IPS-11a (cell line): ENCODE measurements around the gene KCNC3.
A peak's percentile ranks its signal among the peaks of the same experiment; 100 is the strongest.

Experiments used
- H3K4me3 ChIP-seq: one replicate; pipeline ENCODE4 v1.5.1; 2013; ENCODE audit warnings: low read depth, low read length, control low read depth

The KCNC3 gene

DNA sequence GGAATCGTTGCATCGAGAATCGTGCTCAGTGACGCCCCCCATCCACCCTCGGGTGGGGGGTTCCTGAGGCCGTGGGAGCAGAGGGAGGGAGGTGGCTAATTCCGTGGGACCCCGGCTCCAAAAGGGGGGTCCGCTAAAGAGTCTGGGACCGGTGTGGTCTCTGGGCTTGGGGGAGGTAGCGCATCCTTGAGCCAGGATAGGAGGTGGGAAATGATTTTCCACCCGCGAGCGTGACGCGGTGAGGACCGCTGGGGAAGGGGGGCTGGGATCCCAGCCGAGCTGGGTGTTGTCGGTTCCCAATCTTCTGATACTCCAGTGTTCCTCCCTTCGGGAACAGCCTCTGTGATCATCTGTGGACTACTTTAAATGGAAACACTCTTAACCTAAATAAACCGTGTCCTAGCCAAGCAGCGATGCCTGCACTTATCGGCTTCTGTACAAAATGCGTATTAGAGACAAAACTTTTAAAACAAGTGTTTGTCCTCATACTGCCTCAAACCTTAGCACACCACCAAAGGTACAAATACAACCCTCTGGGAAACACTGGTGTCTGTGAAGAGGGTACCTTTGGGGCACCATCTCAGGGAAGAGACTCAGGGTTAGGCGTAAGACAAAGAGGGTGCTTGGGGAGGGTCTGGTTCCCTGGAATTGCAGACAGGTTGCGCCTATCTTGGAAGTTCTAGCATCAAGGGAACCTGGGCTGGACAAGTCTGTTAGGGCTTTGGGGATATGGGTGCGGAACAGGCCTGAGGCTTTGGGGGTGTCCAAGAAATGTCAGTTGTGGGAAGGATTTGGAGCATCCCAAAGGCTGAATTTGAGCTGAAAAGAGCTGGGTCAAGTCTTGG is 16.0 kb downstream of the KCNC3 start:
- peak overlapping the region; percentile 49 for H3K4me3 ChIP-seq

- H3K4me3 ChIP-seq: peak overlapping the region; percentile 49
These were observed 17.2 kb downstream of the KCNC3 start for GRCh38 chr19:50311723-50312635.

GRCh38 chr19:50310759-50311465 is 18.3 kb downstream of the KCNC3 start:
- H3K4me3 ChIP-seq: no peak overlapping the region

DNA sequence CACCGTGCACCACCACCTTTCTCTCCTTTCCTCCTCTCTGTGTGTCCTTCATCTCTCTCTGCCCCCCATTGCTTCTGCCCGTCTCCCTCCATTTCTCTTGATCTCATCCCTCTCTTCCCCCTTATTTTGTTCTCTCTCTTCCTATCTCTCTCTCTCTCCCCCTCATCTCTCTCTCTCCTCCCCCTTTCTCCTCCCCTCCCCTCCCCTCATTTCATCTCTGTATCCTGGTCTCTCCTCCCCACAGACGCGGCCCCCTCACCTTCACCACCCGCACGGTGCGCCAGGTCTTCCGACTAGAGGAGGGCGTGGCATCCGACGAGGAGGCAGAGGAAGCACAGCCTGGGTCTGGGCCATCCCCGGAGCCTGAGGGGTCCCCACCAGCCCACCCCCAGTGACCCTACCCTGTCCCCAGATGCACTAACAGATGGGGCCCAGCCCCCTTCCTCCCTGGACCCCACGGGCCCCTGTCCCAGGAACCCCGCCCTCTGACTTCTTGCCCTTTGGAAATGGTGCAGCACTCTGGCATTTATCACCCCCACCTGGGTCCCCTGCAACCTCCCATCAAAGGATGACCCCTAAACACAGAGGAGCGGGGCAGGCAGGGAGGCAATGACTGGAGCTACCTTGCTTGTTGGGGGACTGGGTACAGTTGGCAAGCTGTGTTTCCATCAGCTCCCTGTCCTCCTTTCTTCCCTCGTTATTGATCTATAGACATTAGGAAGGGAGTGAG is 19.6 kb downstream of the KCNC3 start:
- H3K4me3 ChIP-seq: no peak overlapping the region

GRCh38 chr19:50308991-50309390 is 20.2 kb downstream of the KCNC3 start:
- no peak overlapping the region for H3K4me3 ChIP-seq

GRCh38 chr19:50303558-50303957 is 25.6 kb downstream of the KCNC3 start:
- no peak overlapping the region for H3K4me3 ChIP-seq

DNA sequence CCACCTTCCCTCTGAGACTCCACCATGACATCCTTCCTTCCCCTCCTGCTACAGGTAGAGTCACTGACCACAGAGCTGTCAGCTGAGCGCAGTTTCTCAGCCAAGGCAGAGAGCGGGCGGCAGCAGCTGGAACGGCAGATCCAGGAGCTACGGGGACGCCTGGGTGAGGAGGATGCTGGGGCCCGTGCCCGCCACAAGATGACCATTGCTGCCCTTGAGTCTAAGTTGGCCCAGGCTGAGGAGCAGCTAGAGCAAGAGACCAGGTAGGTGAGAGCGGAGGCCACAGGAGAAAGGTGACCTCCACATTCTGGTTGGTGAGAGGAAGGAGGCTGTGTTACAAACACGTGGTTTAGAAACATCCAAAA is 27.6 kb downstream of the KCNC3 start:
- H3K4me3 ChIP-seq: no peak overlapping the region

DNA sequence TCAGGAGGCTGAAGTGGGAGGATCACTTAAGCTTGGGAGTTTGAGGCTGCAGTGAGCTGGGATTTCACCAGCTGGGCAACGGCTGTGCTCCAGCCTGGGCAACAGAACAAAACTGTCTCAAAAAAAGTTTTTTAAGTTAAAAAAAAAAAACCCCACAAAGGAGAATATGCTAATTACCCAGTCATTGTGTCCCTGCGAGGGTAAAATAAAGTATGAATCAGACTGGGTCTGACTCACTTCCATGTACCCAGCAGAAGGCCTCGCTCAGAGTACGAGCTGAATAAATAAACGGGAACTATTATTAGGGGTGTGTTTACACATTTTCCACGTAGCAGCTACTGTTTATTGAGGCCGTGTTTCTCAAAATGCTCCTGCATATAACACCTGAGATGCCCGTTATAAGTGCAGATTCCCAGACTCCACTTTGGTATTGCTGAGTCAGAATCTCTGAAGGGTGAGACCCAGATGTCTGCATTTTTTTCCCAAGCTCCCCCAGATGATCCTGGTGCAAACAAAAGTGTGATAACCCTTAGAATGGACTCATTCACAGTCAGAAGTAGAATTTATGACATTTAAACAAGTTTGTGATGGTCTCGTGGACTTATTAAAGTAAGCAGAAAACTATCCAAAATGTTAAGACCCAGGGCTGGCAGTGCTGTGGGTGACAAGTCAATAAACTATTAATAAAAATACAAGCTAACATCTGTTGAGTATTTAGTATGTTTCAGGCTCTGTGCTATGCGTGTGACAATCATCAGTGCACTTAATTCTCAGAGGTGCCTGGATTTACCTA is 28.2 kb downstream of the KCNC3 start:
- H3K4me3 ChIP-seq: no peak overlapping the region

DNA sequence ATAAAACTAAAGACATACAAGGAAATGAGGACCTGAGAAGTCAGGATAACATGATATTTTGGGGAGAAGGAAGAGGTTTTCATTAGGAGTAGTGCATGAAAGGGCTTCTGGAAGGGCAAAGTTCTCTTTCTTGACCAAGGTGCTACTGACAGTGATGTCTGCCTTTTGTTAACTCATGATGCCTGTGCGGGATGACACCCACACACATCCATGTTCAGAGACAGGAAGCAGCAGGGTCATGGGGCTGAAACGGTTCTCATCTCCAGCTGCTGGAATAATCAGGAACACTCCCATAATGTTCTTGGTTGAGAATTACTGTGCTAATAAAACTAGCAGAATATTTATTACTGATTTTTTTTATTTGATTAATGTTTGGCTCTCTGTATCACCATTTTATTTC is 29.1 kb downstream of the KCNC3 start:
- H3K4me3 ChIP-seq: no peak overlapping the region

DNA sequence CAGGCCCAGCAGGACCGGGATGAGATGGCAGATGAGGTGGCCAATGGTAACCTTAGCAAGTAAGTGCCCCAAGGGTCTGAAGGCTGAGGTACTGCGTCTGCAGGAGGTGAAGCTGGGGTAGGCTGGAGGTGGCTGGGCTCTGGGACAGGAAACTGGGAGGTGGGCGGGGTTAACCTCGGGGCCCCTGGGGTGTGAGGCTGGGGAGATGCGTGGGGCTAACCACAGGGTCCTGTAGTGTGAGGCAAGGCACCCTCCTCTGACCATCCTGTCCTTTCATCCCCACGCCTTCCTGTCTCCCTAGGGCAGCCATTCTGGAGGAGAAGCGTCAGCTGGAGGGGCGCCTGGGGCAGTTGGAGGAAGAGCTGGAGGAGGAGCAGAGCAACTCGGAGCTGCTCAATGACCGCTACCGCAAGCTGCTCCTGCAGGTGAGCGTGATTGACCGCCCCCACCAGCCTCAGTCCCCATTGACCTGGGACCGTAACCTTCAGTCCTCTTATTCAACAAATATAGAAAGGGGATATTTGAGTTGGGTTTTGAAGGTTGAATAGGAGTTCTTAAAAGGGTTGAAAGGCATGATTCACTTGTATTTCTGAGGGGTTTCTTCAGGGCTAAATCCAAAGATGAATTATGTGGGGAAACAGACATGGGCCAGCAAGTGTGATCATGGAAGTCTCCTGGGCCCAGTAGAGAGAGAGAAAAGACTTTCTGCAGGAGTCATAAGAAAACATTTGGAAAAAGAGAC is 35.7 kb downstream of the KCNC3 start:
- no peak overlapping the region for H3K4me3 ChIP-seq

- H3K4me3 ChIP-seq: no peak overlapping the region
These were observed 36.9 kb downstream of the KCNC3 start for GRCh38 chr19:50292216-50292827.

GRCh38 chr19:50290775-50291174 is 38.4 kb downstream of the KCNC3 start:
- H3K4me3 ChIP-seq: no peak overlapping the region

DNA sequence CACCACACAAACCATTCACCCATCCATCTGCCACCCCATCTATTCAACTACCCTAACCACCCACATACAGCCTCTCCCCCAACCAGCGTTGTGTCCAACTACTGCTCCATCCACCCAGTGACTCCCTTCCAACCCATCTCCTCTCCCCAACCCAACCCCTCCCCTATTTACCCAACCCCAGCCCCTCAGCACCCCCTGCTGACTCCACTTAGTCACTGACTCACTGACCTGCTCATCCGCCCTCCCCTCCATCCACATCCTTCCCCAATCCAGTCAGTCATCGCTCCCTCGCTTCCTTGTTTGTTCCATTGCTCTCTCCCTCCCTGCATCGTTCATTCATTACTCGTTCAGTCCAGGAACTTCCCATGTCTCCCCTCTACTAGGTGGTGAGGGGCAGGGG is 39.2 kb downstream of the KCNC3 start:
- no peak overlapping the region for H3K4me3 ChIP-seq

DNA sequence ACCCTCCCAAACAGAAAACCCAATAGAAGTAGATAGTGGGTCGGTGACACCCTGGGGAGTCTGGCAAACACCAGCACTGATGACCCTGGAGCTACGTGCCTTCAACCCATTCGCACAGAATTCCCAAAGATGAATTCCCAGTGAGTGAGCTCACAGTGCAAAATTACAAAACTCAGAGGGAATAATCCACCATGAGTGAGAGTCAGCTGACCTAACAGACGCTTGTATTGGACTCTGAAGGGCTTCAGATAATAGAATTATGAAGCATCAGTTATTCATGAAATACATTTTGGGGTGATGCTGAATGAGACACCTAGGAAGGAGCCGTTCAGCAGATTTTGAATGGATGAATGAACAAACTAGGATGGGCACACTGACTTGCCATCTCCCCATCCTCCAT is 40.2 kb downstream of the KCNC3 start:
- no peak overlapping the region for H3K4me3 ChIP-seq

DNA sequence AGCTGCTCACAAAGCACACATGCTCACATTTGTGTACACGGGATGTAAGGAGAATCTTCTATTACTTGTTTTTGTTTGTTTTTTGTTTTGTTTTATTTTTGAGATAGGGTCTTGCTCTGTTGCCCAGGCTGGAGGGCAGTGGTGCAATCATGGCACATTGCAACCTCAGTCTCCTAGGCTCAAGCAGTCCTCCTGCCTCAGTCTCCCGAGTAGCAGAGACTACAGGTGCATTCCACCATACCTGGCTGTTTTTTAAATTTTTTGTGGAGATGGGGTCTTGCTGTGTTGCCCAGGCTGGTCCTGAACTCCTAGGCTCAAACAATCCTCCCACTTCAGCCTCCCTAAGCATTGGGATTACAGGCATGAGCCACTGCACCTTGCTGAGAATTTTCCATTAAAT is 41.8 kb downstream of the KCNC3 start:
- H3K4me3 ChIP-seq: no peak overlapping the region

DNA sequence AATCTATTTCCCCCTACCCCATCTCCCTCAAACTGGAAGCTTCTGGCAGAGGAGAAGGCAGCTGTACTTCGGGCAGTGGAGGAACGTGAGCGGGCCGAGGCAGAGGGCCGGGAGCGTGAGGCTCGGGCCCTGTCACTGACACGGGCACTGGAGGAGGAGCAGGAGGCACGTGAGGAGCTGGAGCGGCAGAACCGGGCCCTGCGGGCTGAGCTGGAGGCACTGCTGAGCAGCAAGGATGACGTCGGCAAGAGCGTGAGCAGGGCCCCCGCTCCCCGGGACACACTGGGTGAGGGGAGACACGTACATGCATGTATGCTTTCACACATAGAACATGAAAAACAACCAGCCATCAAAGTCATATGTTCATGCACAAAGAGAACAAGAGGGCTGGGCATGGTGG is 42.7 kb downstream of the KCNC3 start:
- no peak overlapping the region for H3K4me3 ChIP-seq

- no peak overlapping the region for H3K4me3 ChIP-seq
These were observed 43.3 kb downstream of the KCNC3 start for GRCh38 chr19:50285833-50286232.

DNA sequence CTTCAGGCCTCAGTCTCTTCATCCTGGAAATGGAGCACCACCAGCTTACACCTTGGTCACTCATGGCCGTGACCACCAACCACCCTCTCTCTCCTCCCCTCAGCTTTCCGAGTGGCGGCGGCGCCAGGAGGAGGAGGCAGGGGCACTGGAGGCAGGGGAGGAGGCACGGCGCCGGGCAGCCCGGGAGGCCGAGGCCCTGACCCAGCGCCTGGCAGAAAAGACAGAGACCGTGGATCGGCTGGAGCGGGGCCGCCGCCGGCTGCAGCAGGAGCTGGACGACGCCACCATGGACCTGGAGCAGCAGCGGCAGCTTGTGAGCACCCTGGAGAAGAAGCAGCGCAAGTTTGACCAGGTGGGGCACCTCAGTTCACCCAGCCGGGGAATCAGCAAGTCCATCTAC is 47.7 kb downstream of the KCNC3 start:
- H3K4me3 ChIP-seq: no peak overlapping the region

DNA sequence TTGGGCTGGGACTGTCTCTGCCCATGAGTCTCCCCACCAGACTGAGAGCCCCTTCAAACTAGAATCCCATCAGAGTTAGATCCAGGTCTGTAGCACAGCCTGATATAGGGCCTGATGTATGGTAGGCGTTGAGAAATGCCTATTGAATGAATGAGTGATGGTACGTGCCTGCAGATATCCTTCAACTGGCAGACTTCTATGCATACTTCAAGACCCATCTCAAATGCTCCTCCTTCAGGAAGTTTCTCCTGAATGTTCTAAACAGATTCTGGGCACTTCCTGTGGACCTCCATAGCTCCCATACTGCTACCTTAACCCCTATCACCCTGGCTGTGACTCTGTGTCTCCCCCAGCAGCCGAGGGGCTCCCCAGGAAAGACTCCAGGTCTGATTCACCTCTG is 48.2 kb downstream of the KCNC3 start:
- no peak overlapping the region for H3K4me3 ChIP-seq
